Measurements from ENCODE around the gene HDGFL2. TPM values are rescaled to one million over a fixed set of nuclear protein-coding genes. Genes with fewer than 3 reads are reported as not detected.

The HDGFL2 gene
- total and polyA plus RNA-seq, 12 donors = 22.0 to 74.7 (median 35.7) TPM

- no peak overlapping the region for H3K27ac ChIP-seq
- H3K36me3 ChIP-seq (replicated peaks in 1 of 2) = no peaks in the 10 kb centered on the region
- intact Hi-C loops (cut with DNase I) = no loop called here
- WGBS, 4 donors = 77 to 88% (median 80%) methylated on average over 9 to 24 of the region's 24 CpGs
- no peaks in the 10 kb centered on the region for H3K4me1 ChIP-seq (replicated peaks in 1 of 2)
- no peak for DNase-seq
- no peak overlapping the region for H3K4me3 ChIP-seq
- TF ChIP-seq POLR2A (IDR thresholded peaks at IDR 0.05) (no peak), CTCF (IDR thresholded peaks at IDR 0.05) (no peak)
- H3K9me3 ChIP-seq (replicated peaks in 1 of 3) = no peaks in the 10 kb centered on the region
- no peaks in the 10 kb centered on the region for H3K27me3 ChIP-seq
These were observed 45.5 kb downstream of the HDGFL2 start for GRCh38 chr19:4517451-4518057.

GRCh38 chr19:4518345-4519171 lies 46.5 kb downstream of the HDGFL2 start, which contains the start of gene PLIN4:
PLIN4 (minus strand) TSS chr19:4518486; CDS start chr19:4518272, 214 bp downstream.
- TF ChIP-seq POLR2A (IDR thresholded peaks at IDR 0.05) = no peak
- no peak for TF ChIP-seq CTCF (IDR thresholded peaks at IDR 0.05)
- intact Hi-C loops (cut with DNase I) = no loop called here
- no peak for DNase-seq
- Histone ChIP-seq H3K27ac (no peak within 1 kb of the TSS), H3K4me3 (no peak within 1 kb of the TSS), H3K9me3 (replicated peaks in 1 of 3) (no peaks in the 10 kb centered on the region), H3K4me1 (replicated peaks in 1 of 2) (no peaks in the 10 kb centered on the region), H3K36me3 (replicated peaks in 1 of 2) (no peaks in the 10 kb centered on the region), H3K27me3 (no peaks in the 10 kb centered on the region)
- 73 to 81% (median 76%) methylated on average over 16 to 34 of the region's 34 CpGs for WGBS, 4 donors

GRCh38 chr19:4519172-4519496 lies 47.0 kb downstream of the HDGFL2 start:
- H3K27ac ChIP-seq = no peak overlapping the region
- 80 to 93% (median 84%) methylated on average over 1 to 6 of the region's 6 CpGs for WGBS, 4 donors
- intact Hi-C loops (cut with DNase I) = no loop called here

More at GRCh38 chr19:4519172-4519496, 47.0 kb downstream of the HDGFL2 start:
- H3K4me3 ChIP-seq = no peak overlapping the region
- no peaks in the 10 kb centered on the region for H3K27me3 ChIP-seq
- no peaks in the 10 kb centered on the region for H3K36me3 ChIP-seq (replicated peaks in 1 of 2)
- H3K9me3 ChIP-seq (replicated peaks in 1 of 3) = no peaks in the 10 kb centered on the region
- no peaks in the 10 kb centered on the region for H3K4me1 ChIP-seq (replicated peaks in 1 of 2)
- no peak for TF ChIP-seq CTCF (IDR thresholded peaks at IDR 0.05)
- TF ChIP-seq POLR2A (IDR thresholded peaks at IDR 0.05) = no peak
- no peak for DNase-seq

Measured in adrenal gland (tissue), 12 donors.